GM10248 (cell line): Measurements from ENCODE around the gene ZNRF1.
"Not testable (repeated sequence)": the region's sequence is repeated elsewhere in the genome, so short reads cannot be mapped to it uniquely, and the experiment has no call there.

Source experiments
- CTCF ChIA-PET: fragments of 300-600 bp; sonication (Branson Sonifier 250); formaldehyde crosslinking; extraction: SDS; loops from one replicate; lab custom pipeline; 2021; ENCODE audit warnings: antibody characterized with exemption; lab: Yijun Ruan, JAX
- POLR2A ChIA-PET: fragments of 350-650 bp; sonication (Branson Sonifier 250); formaldehyde crosslinking; extraction: SDS; loops from one replicate; lab custom pipeline; 2020; ENCODE audit warnings: antibody characterized with exemption; lab: Yijun Ruan, JAX
- DNase-seq: peaks from one replicate; pipeline ENCODE4 v3.0.0; 2012; ENCODE audit errors: extremely low spot score
- CTCF ChIP-seq: IDR thresholded peaks from 2 replicates; pipeline ENCODE4 v1.5.1; 2012; ENCODE audit warnings: mild to moderate bottlenecking, low read depth; ENCODE audit errors: extremely low read depth, missing control alignments, control extremely low read depth

ZNRF1 gene

DNA sequence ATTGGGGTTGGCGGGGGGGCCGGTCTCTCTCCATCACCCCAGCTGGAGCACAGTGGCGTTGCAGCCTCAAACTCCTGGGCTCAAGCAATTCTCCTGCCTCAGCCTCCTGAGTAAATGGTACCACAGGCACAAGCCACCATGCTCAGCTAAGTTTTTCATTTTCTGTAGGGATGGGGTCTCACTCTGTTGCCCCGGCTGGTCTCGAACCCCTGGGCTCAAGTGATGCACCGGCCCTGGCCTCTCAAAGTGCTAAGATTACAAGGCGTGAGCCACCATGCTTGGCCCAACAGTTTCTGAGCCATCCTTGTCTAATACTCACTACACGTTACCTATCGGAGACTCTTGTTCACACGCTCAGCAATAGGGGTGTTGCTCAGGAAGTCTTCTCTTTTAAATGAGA, 25.5 kb upstream of the ZNRF1 start:
- no peak for TF ChIP-seq CTCF
- no peak for DNase-seq
- ChIA-PET CTCF (no interaction called here), POLR2A (no interaction called here)

- DNase-seq, result no peak
- TF ChIP-seq CTCF, result no peak
- ChIA-PET CTCF (interaction anchor here (1.2 kb wide), 1 partner anchor 14 kb away, joined by 3 read pairs; no protein-coding TSS in a partner anchor), POLR2A (interaction anchor here (1.1 kb wide), 1 partner anchor 9 kb away, joined by 4 read pairs; the partner anchor contains the start of gene WDR59)
These were observed 23.2 kb upstream of the ZNRF1 start for GRCh38 chr16:74975591-74975990.

- TF ChIP-seq CTCF, result no peak
- ChIA-PET POLR2A (no interaction called here), CTCF (interaction anchor here (1.3 to 8.7 kb wide), 2 partner anchors 15 to 137 kb away, joined by 3 to 70 read pairs; partner anchors contain the start of gene ZNRF1)
- DNase-seq, result no peak
These were observed 16.6 kb upstream of the ZNRF1 start for GRCh38 chr16:74982256-74982655.

GRCh38 chr16:74984194-74984528, 14.7 kb upstream of the ZNRF1 start:
- ChIA-PET POLR2A (no interaction called here), CTCF (interaction anchor here (8.7 kb wide), 1 partner anchor 13 kb away, joined by 70 read pairs; the partner anchor contains the start of gene ZNRF1)
- DNase-seq, result no peak
- TF ChIP-seq CTCF, result no peak

GRCh38 chr16:74984529-74985296, 14.1 kb upstream of the ZNRF1 start, which contains the start of gene WDR59:
TSS of gene WDR59 (minus strand) at chr16:74985123. CDS start at chr16:74985017, 106 bp downstream.
- POLR2A ChIA-PET, result interaction anchor here (0.6 to 1.0 kb wide), 6 partner anchors 9 to 648 kb away, joined by 3 to 8 read pairs (median 4); partner anchors contain the start of gene ADAT1
- CTCF ChIA-PET, result interaction anchor here (0.6 to 8.7 kb wide), 6 partner anchors 8 to 128 kb away, joined by 3 to 70 read pairs (median 5); partner anchors contain the start of gene ZNRF1
- DNase-seq, result peak; percentile 98
- TF ChIP-seq CTCF, result no peak

DNA sequence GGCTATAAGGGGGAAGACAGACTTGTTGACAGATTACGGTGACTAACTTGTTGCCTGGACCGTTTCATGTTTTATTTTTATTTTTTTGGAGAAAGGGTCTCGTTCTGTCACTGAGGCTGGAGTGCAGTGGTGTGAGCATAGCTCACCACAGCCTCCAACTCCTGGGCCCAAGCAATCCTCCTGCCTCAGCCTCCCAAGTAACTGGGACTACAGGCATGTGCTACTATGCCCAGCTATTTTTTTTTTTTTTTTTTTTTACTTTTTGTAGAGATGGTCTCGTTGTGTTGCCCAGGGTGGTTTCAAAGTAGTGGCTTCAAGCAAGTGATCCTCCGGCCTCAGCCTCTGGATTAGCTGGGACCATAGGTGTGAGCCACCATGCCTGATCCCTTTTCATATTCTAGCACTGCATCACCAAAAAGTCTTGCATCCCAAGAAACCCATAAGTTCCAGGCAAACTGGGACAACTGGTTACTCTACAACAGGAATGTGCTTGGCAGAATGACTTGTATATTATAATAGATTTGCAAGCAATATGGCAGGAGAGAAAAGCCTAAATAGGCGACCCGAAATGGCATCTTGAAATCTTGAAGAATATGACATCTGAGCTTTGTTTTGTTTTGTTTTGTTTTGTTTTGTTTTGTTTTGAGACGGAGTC, 11.7 kb upstream of the ZNRF1 start:
- TF ChIP-seq CTCF, result no peak
- no peak for DNase-seq
- POLR2A ChIA-PET, result no interaction called here
- CTCF ChIA-PET, result interaction anchor here (3.3 to 8.7 kb wide), 2 partner anchors 10 to 123 kb away, joined by 14 to 70 read pairs; partner anchors contain the start of gene ZNRF1

DNA sequence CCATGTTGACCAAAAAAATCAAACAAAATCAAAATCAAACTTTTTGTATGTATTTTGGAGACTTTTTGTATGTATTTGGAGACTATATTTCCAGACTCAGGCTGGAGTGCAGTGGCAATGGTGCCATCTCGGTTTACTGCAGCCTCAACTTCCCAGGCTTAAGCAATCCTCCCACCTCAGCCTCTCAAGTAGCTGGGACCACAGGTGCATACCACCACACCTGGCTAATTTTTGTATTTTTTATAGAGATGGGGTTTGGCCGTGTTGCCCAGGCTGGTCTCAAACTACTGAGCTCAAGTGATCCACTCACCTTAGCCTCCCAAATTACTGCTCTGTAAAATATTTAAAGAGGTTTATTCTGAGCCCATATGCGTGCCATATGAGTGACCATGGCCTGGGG, 9.0 kb upstream of the ZNRF1 start:
- DNase-seq, result not testable (repeated sequence)
- CTCF ChIA-PET, result interaction anchor here (8.7 kb wide), 1 partner anchor 7 kb away, joined by 70 read pairs; the partner anchor contains the start of gene ZNRF1
- POLR2A ChIA-PET, result interaction anchor here (0.6 kb wide), 1 partner anchor 177 kb away, joined by 3 read pairs; no protein-coding TSS in a partner anchor
